Bronchial epithelial cell (primary cell): ENCODE measurements around the gene SHOC2. TPM values are rescaled to one million over a fixed set of nuclear protein-coding genes. Genes with fewer than 3 reads are reported as not detected.

ENCODE experiments used
- DNase-seq: peaks from one replicate; pipeline ENCODE4 v3.0.0-alpha.2; 2010; ENCODE audit warnings: low read depth
- FAIRE-seq: peaks from 2 replicates; lab custom pipeline; 2011; peaks lifted over from hg19 to GRCh38; lab: Jason Lieb, UNC
- H3K27me3 ChIP-seq: 2 replicates; pipeline ENCODE4 v1.5.1; 2011; ENCODE audit warnings: low read length; ENCODE audit not compliant: control insufficient read depth, insufficient read depth
- H3K36me3 ChIP-seq: 2 replicates; pipeline ENCODE4 v1.5.1; 2011; ENCODE audit warnings: low read length; ENCODE audit not compliant: control insufficient read depth, insufficient read depth
- H3K4me3 ChIP-seq: 2 replicates; pipeline ENCODE4 v1.5.1; 2011; ENCODE audit warnings: mild to moderate bottlenecking, low read depth, low read length, control low read depth
- total RNA-seq: library from RNA; depleted of rRNA; stranded (reverse); fragments of >200 nt; gene quantifications from 2 replicates; pipeline ENCODE4 v1.2.1, GENCODE V29; 2014
- TF ChIP-seq, protein P1 (sequence below): IDR thresholded peaks from 2 replicates; pipeline ENCODE4 v1.5.1; 2011; ENCODE audit warnings: mild to moderate bottlenecking, moderate library complexity, low read length, control low read depth, inconsistent platforms; ENCODE audit not compliant: insufficient read depth, severe bottlenecking

Gene SHOC2
- total RNA-seq, 1 donor from 2014 or later: 30.3 TPM

DNA sequence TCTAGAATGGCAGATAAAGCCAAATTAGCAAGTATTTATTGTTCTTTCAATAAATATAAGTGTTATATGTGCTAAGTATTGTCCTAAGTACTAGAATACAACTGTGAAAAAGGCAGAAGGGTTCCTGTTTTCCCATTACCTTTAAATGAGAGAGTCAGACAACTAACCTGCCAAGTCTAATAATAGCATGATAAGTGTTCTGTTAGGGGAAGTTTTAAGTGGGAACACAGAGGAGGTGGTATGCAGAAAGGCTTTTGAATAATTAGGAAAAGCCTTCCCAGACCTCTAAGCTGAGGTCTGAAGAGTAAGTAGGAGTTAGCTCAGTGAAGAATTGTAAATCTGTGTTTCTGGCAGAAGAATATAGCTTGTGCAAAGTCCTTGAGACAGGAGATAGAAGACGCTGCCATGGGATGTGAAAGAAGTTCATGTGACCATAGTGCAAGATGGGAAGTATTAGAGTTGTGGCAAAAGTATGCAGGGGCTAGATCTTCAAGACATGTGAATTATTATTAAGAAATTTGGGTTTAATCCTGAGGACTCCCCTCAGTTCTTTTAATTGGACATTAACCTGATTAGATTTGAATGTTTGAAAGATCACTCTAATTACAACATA is 12.5 kb downstream of the SHOC2 start:
- DNase-seq: no peak
- Histone ChIP-seq H3K4me3 (no peak overlapping the region), H3K36me3 (no peaks in the 10 kb centered on the region), H3K27me3 (no peaks in the 10 kb centered on the region)
- FAIRE-seq: no peak
- TF ChIP-seq, protein P1, sequence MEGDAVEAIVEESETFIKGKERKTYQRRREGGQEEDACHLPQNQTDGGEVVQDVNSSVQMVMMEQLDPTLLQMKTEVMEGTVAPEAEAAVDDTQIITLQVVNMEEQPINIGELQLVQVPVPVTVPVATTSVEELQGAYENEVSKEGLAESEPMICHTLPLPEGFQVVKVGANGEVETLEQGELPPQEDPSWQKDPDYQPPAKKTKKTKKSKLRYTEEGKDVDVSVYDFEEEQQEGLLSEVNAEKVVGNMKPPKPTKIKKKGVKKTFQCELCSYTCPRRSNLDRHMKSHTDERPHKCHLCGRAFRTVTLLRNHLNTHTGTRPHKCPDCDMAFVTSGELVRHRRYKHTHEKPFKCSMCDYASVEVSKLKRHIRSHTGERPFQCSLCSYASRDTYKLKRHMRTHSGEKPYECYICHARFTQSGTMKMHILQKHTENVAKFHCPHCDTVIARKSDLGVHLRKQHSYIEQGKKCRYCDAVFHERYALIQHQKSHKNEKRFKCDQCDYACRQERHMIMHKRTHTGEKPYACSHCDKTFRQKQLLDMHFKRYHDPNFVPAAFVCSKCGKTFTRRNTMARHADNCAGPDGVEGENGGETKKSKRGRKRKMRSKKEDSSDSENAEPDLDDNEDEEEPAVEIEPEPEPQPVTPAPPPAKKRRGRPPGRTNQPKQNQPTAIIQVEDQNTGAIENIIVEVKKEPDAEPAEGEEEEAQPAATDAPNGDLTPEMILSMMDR: no peak

DNA sequence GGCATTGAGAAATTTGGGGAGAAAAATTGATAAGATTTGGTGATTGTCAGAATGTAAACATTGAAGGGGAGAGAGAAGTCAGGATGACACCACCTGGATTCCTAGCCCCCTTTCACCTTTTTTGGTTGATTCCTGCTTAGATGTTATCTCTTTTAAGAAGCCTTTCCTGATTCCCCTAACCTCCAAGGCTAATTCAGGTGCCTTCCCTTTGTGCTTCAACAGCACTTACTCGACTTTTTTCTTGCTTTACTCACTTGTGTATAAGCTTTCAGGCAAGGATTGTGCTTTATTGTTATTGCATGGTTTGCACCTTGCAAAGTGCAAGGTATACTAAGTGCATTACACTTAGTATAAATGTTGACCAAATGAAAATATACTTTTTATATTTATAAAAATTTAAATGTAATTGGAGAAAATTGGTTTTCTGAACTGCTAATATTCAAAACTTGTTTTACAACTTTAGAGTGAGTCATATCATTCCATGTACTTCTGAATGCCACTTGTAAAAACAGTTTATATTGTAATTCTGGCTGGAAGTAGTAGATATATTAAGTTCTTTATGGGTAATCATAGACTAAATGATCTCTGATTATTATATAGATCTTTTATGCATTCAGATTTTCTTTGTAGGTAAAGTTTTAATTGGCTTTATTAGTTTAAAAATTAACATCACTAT is 13.2 kb downstream of the SHOC2 start:
- no peak overlapping the region for H3K4me3 ChIP-seq
- H3K27me3 ChIP-seq: no peaks in the 10 kb centered on the region
- H3K36me3 ChIP-seq: no peaks in the 10 kb centered on the region
- FAIRE-seq: no peak
- DNase-seq: peak; percentile 70
- TF ChIP-seq, protein P1: no peak

DNA sequence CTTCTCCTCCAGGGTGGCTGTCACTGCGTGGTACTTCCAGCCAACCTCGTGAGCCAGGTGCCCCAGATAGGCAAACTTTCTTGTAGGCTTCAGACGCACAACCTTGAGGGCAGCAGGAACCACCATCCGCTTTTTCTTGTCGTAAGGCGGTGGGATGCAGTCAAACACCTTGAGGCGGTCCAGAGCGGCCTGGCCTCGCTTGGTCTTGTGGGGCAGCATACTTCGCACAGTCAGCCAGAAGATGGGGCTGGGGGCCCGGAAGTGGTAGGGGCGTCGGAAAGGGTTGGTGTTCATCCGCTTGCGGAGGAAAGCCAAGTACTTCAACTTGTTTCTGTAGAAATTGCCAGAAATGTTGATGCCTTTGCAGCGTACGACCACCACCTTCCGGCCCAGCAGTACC is 17.4 kb downstream of the SHOC2 start:
- FAIRE-seq: no peak
- no peaks in the 10 kb centered on the region for H3K27me3 ChIP-seq
- H3K4me3 ChIP-seq: no peak overlapping the region
- no peak for DNase-seq
- TF ChIP-seq, protein P1: no peak
- no peaks in the 10 kb centered on the region for H3K36me3 ChIP-seq

DNA sequence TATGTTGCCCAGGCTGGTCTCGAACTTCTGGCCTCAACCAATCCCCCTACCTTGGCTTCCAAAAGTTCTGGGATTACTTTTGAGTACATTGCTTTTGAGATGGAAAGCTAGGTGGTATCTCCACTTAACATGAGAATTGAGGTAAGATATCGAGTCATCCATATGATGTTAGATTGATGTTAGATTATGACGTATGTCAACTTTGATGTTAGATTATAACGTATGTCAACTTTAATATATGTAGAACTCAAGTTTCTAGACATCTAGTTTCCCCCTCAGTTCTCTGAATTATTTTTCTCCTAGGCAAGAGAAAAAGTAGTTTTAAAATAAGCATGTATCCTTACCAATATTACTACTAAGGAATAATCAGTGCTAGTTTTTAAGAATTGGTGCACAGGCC is 20.0 kb downstream of the SHOC2 start:
- H3K36me3 ChIP-seq: no peaks in the 10 kb centered on the region
- TF ChIP-seq, protein P1: no peak
- no peak for DNase-seq
- no peaks in the 10 kb centered on the region for H3K27me3 ChIP-seq
- H3K4me3 ChIP-seq: no peak overlapping the region
- FAIRE-seq: no peak

DNA sequence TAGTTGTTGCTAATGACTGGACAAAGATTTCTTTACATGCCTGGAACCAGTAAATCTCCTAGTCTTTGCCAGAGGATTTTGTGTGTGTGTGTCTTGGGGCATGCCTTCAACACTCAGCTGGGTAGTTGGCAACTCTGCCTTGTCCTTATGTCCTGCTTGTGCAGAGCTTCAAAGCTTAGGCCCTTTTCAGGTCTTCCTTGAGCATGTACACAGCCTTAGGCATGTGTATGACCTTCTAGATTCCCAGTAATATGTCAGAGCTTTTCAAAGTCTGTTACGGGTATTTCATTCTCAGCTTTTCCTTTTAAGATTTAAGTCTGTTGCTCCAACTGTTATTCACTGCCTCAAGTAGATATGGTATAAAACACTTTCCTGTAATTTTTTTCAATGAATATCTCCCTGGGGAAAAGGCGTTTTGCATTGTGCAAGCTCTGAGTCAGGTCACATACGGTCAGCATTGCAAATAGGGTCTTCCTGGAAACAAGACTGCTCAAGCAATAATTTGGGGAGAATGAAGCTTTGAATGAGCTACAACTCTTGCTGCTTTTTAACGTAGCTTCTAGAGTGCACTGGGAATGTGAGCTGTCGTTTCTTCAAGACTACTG is 25.5 kb downstream of the SHOC2 start:
- Histone ChIP-seq H3K36me3 (no peaks in the 10 kb centered on the region), H3K4me3 (no peak overlapping the region), H3K27me3 (no peaks in the 10 kb centered on the region)
- DNase-seq: peak; percentile 38
- no peak for FAIRE-seq
- TF ChIP-seq, protein P1: no peak
